Panc1 (cell line): Measurements from ENCODE around the gene DNAH6. TPM values are rescaled to one million over a fixed set of nuclear protein-coding genes. Genes with fewer than 3 reads are reported as not detected.

Source experiments
- ATAC-seq: fragments of 200-7000 bp; cut with Tn5 transposase; 2 replicates; pipeline ENCODE4 v1.9.1; 2020; ENCODE audit warnings: mild to moderate bottlenecking, moderate library complexity
- BruUV-seq: library from RNA; stranded (reverse); fragments of 400-500 nt; replicated peaks from 2 replicates; lab custom pipeline; 2021; lab: Mats Ljungman, UMichigan
- CTCF ChIA-PET: fragments of 300-600 bp; sonication (Branson Sonifier 250); formaldehyde crosslinking; loops from one replicate; lab custom pipeline; 2022; ENCODE audit warnings: antibody characterized with exemption; lab: Charles Lee
- POLR2A ChIA-PET: fragments of 300-600 bp; sonication (Branson Sonifier 250); formaldehyde crosslinking; loops from one replicate; lab custom pipeline; 2022; ENCODE audit warnings: antibody characterized with exemption; lab: Charles Lee
- DNase-seq: peaks from one replicate; pipeline ENCODE4 v3.0.0-alpha.2; 2010; ENCODE audit warnings: low read depth, low spot score
- H3K27ac ChIP-seq: 2 replicates; pipeline ENCODE4 v1.5.1; 2011; ENCODE audit warnings: mild to moderate bottlenecking, low read length, inconsistent platforms
- H3K27me3 ChIP-seq: fragments of 200-500 bp; sonication (Bioruptor generic); 2 replicates; pipeline ENCODE4 v1.6.0; 2014; ENCODE audit warnings: low read length, inconsistent platforms; ENCODE audit not compliant: control insufficient read depth, insufficient read depth
- H3K36me3 ChIP-seq: fragments of 200-500 bp; sonication (Bioruptor generic); 2 replicates; pipeline ENCODE4 v1.5.1; 2014; ENCODE audit warnings: inconsistent platforms, mild to moderate bottlenecking, low read length, moderate library complexity; ENCODE audit not compliant: control insufficient read depth, insufficient read depth
- H3K4me1 ChIP-seq: 2 replicates; pipeline ENCODE4 v1.5.1; 2011; ENCODE audit warnings: inconsistent platforms, mild to moderate bottlenecking, low read length, moderate library complexity; ENCODE audit not compliant: control insufficient read depth, insufficient read depth
- H3K4me3 ChIP-seq, 2 experiments: 2 replicates each; pipeline ENCODE4 v1.5.1; 2011 to 2012; ENCODE audit warnings: low read depth in 2 of 2, low read length in 2 of 2, mild to moderate bottlenecking in 2 of 2, inconsistent platforms in 1 of 2, moderate library complexity in 1 of 2
- H3K9me3 ChIP-seq: fragments of 200-500 bp; sonication (Bioruptor generic); 2 replicates; pipeline ENCODE4 v1.5.1; 2014; ENCODE audit warnings: low read depth, mild to moderate bottlenecking, inconsistent platforms, low read length, moderate library complexity; ENCODE audit not compliant: control insufficient read depth, insufficient read depth
- POLR2AphosphoS5 ChIP-seq: IDR thresholded peaks from 2 replicates; pipeline ENCODE4 v1.6.1; 2012; ENCODE audit warnings: mild to moderate bottlenecking, low read depth, low read length, moderate library complexity
- SIN3A ChIP-seq: IDR thresholded peaks from 2 replicates; pipeline ENCODE4 v1.6.1; 2012; ENCODE audit warnings: low read depth, mild to moderate bottlenecking, low read length, moderate library complexity, borderline replicate concordance; ENCODE audit not compliant: insufficient read depth
- TCF7L2 ChIP-seq: IDR thresholded peaks from 2 replicates; pipeline ENCODE4 v1.6.1; 2011; ENCODE audit warnings: mild to moderate bottlenecking, low read depth, low read length, inconsistent platforms
- in situ Hi-C: cut with HindIII; loops from 2 replicates; pipeline ENCODE4 v1.10.0; 2016; ENCODE audit warnings: low sequenced_read_pairs, low pct_unique_long_range_greater_than_20kb
- intact Hi-C: fragments of 100-400 bp; cut with micrococcal nuclease; formaldehyde crosslinking; loops from one replicate; pipeline ENCODE4 v1.10.0; 2022; ENCODE audit not compliant: unreplicated experiment
- total RNA-seq: library from RNA; stranded (reverse); gene quantifications from one replicate; pipeline ENCODE4 v1.2.1, GENCODE V29; 2021; ENCODE audit not compliant: unreplicated experiment
- TF ChIP-seq, protein P1 (sequence below): fragments of 450-650 bp; IDR thresholded peaks from 2 replicates; pipeline ENCODE4 v1.5.1; 2017; ENCODE audit warnings: mild to moderate bottlenecking
- TF ChIP-seq, protein P2 (sequence below), 2 experiments: IDR thresholded peaks; 2 replicates each; pipeline ENCODE4 v1.6.1; 2011 to 2012; ENCODE audit warnings: low read depth in 2 of 2, control low read depth in 1 of 2, low read length in 1 of 2, mild to moderate bottlenecking in 1 of 2, moderate library complexity in 1 of 2; ENCODE audit not compliant: insufficient read depth in 1 of 2

Gene DNAH6
- total RNA-seq, 1 experiment from 2014 or later: 0.26 TPM

DNA sequence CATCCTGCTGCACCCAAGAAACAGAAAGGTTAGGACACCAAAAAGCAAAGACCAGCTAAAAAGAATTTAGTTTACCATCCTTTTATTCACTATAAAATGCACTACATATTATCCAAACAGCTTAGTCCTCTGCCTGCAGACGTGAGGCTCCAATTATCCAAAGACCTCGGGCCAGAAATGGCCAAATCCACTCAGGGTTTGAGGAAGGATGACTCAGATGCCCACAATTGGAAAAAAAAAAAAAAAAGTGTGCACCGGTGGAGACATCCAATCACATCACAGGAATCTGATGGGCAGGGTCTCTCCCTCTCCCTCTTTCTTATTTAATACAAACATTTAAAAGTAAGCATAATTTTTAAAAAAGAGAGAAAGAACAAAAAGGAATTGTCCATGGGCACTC is 298.8 kb downstream of the DNAH6 start:
- no peaks in the 10 kb centered on the region for H3K27me3 ChIP-seq
- TF ChIP-seq, protein P1, sequence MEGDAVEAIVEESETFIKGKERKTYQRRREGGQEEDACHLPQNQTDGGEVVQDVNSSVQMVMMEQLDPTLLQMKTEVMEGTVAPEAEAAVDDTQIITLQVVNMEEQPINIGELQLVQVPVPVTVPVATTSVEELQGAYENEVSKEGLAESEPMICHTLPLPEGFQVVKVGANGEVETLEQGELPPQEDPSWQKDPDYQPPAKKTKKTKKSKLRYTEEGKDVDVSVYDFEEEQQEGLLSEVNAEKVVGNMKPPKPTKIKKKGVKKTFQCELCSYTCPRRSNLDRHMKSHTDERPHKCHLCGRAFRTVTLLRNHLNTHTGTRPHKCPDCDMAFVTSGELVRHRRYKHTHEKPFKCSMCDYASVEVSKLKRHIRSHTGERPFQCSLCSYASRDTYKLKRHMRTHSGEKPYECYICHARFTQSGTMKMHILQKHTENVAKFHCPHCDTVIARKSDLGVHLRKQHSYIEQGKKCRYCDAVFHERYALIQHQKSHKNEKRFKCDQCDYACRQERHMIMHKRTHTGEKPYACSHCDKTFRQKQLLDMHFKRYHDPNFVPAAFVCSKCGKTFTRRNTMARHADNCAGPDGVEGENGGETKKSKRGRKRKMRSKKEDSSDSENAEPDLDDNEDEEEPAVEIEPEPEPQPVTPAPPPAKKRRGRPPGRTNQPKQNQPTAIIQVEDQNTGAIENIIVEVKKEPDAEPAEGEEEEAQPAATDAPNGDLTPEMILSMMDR: no peak
- TF ChIP-seq, protein P2, sequence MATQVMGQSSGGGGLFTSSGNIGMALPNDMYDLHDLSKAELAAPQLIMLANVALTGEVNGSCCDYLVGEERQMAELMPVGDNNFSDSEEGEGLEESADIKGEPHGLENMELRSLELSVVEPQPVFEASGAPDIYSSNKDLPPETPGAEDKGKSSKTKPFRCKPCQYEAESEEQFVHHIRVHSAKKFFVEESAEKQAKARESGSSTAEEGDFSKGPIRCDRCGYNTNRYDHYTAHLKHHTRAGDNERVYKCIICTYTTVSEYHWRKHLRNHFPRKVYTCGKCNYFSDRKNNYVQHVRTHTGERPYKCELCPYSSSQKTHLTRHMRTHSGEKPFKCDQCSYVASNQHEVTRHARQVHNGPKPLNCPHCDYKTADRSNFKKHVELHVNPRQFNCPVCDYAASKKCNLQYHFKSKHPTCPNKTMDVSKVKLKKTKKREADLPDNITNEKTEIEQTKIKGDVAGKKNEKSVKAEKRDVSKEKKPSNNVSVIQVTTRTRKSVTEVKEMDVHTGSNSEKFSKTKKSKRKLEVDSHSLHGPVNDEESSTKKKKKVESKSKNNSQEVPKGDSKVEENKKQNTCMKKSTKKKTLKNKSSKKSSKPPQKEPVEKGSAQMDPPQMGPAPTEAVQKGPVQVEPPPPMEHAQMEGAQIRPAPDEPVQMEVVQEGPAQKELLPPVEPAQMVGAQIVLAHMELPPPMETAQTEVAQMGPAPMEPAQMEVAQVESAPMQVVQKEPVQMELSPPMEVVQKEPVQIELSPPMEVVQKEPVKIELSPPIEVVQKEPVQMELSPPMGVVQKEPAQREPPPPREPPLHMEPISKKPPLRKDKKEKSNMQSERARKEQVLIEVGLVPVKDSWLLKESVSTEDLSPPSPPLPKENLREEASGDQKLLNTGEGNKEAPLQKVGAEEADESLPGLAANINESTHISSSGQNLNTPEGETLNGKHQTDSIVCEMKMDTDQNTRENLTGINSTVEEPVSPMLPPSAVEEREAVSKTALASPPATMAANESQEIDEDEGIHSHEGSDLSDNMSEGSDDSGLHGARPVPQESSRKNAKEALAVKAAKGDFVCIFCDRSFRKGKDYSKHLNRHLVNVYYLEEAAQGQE (IDR thresholded peaks at IDR 0.05; ENCODE audit: insufficient read depth in 1 of 2, low read depth in 2 of 2, low read length in 1 of 2): no peak
- TF ChIP-seq POLR2AphosphoS5 (no peak), TCF7L2 (no peak), SIN3A (no peak)
- intact Hi-C loops (no loop called here), in situ Hi-C loops (no loop called here)
- H3K36me3 ChIP-seq: no peaks in the 10 kb centered on the region
- DNase-seq: no peak
- no peaks in the 10 kb centered on the region for H3K4me1 ChIP-seq
- POLR2A ChIA-PET: no interaction called here
- no TSS peak for BruUV-seq
- CTCF ChIA-PET: no interaction called here
- no peak overlapping the region for H3K27ac ChIP-seq
- H3K9me3 ChIP-seq: no peaks in the 10 kb centered on the region
- no peak overlapping the region for H3K4me3 ChIP-seq
- ATAC-seq: no peak

DNA sequence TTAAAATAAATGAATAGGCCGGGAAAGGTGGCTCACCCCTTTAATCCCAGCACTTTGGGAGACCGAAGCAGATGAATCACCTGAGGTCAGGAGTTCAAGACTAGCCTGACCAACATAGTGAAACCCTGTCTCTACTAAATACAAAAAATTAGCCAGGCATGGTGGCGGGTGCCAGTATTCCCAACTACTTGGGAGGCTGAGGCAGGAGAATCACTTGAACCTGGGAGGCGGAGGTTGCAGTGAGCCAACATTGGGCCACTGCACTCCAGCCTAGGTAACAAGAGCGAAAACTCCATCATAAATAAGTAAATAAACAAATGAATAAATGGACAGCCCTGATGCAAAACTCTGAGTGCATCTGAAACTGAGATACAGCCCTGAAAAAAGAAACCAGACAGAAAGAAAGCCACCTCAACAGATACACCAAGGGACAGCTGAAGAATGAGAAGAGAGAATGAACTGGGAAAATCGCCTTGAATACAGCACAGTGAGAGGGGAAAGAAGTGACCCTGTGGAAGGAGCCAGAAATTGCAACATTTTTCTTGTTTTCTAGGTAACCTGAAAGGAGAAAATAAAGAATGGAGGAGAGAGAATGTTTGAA is 300.2 kb downstream of the DNAH6 start:
- Histone ChIP-seq H3K9me3 (no peaks in the 10 kb centered on the region), H3K4me3 (no peak overlapping the region), H3K27ac (no peak overlapping the region), H3K4me1 (no peaks in the 10 kb centered on the region), H3K36me3 (no peaks in the 10 kb centered on the region), H3K27me3 (no peaks in the 10 kb centered on the region)
- ChIA-PET POLR2A (no interaction called here), CTCF (no interaction called here)
- TF ChIP-seq, protein P2 (IDR thresholded peaks at IDR 0.05; ENCODE audit: insufficient read depth in 1 of 2, low read depth in 2 of 2, low read length in 1 of 2): no peak
- TF ChIP-seq TCF7L2: no peak
- TF ChIP-seq, protein P1: no peak
- no peak for TF ChIP-seq POLR2AphosphoS5
- no peak for TF ChIP-seq SIN3A
- no TSS peak for BruUV-seq
- in situ Hi-C loops (no loop called here), intact Hi-C loops (no loop called here)
- DNase-seq: no peak
- no peak for ATAC-seq
